Activated naive CD8-positive, alpha-beta T cell treated with anti-CD3 and anti-CD28 coated beads, Interleukin-2, amount 10 ng/mL, durations not matched to agents 7 days and 5 days (primary cell): ENCODE measurements around the gene AKAP10. TPM values are rescaled to one million over a fixed set of nuclear protein-coding genes. Genes with fewer than 3 reads are reported as not detected.
"Not testable (repeated sequence)": the region's sequence is repeated elsewhere in the genome, so short reads cannot be mapped to it uniquely, and the experiment has no call there.

ENCODE experiments used
- ATAC-seq: fragments of 150-1000 bp; cut with Tn5 transposase; one replicate; pipeline ENCODE4 v1.10.0; 2021; ENCODE audit warnings: low read depth, moderate library complexity
- POLR2A ChIA-PET: fragments of 350-600 bp; sonication (Branson Sonifier 250); formaldehyde crosslinking; loops from one replicate; lab custom pipeline; 2021; ENCODE audit warnings: antibody characterized with exemption; lab: Charles Lee
- DNase-seq: peaks from one replicate; pipeline ENCODE4 v3.0.0; 2021
- H3K27ac Mint-ChIP-seq: one replicate; pipeline ENCODE4 v1.8.0; 2022; ENCODE audit warnings: mild to moderate bottlenecking, mixed read lengths
- H3K27me3 Mint-ChIP-seq: one replicate; pipeline ENCODE4 v1.8.0; 2022; ENCODE audit warnings: mild to moderate bottlenecking, moderate library complexity, mixed read lengths
- H3K36me3 Mint-ChIP-seq: one replicate; pipeline ENCODE4 v1.8.0; 2021; ENCODE audit warnings: mild to moderate bottlenecking, mixed read lengths
- H3K4me1 Mint-ChIP-seq: one replicate; pipeline ENCODE4 v1.8.0; 2021; ENCODE audit warnings: mixed read lengths
- H3K4me3 Mint-ChIP-seq: one replicate; pipeline ENCODE4 v1.8.0; 2022; ENCODE audit warnings: mild to moderate bottlenecking, moderate library complexity, mixed read lengths
- H3K9me3 Mint-ChIP-seq: one replicate; pipeline ENCODE4 v1.8.0; 2021; ENCODE audit warnings: mixed read lengths
- total RNA-seq, 2 experiments: library from RNA; stranded (reverse); gene quantifications; one replicate each; pipeline ENCODE4 v1.2.3, GENCODE V29; 2021

AKAP10 gene
- total RNA-seq, 2 experiments from 2014 or later: 48.7 to 55.9 TPM

DNA sequence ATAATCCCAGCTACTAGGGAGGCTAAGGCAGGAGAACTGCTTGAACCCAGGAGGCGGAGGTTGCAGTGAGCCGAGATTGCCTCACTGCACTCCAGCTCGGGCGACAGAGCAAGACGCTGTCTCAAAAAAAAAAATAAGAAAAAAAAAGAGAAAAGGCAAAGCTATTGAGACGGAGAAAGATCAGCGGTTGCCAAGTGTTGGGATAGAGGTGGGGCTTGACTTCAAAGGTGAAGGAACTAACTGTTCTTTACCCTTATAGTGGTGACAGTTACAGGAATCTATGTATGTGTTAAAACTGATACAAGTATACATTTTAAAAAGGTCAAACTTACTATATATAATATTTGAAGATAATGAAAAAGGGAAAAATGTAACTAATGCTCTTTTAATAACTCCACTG lies 22.5 kb downstream of the AKAP10 start:
- no peak for DNase-seq
- H3K9me3 Mint-ChIP-seq: no peaks in the 10 kb centered on the region
- H3K36me3 Mint-ChIP-seq: peaks cover 51% of the 10 kb centered on the region
- H3K27ac Mint-ChIP-seq: no peak overlapping the region
- no peak overlapping the region for H3K4me3 Mint-ChIP-seq
- no peak for ATAC-seq
- POLR2A ChIA-PET: no interaction called here
- peaks cover 25% of the 10 kb centered on the region for H3K4me1 Mint-ChIP-seq
- no peaks in the 10 kb centered on the region for H3K27me3 Mint-ChIP-seq

DNA sequence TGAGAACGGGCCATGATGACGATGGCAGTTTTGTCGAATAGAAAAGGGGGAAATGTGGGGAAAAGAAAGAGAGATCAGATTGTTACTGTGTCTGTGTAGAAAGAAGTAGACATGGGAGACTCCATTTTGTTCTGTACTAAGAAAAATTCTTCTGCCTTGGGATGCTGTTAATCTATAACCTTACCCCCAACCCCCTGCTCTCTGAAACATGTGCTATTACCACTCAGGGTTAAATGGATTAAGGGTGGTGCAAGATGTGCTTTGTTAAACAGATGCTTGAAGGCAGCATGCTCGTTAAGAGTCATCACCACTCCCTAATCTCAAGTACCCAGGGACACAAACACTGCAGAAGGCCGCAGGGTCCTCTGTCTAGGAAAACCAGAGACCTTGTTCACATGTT lies 26.2 kb downstream of the AKAP10 start:
- H3K4me1 Mint-ChIP-seq: peaks cover 23% of the 10 kb centered on the region
- not testable (repeated sequence) for ATAC-seq, H3K4me3 Mint-ChIP-seq

DNA sequence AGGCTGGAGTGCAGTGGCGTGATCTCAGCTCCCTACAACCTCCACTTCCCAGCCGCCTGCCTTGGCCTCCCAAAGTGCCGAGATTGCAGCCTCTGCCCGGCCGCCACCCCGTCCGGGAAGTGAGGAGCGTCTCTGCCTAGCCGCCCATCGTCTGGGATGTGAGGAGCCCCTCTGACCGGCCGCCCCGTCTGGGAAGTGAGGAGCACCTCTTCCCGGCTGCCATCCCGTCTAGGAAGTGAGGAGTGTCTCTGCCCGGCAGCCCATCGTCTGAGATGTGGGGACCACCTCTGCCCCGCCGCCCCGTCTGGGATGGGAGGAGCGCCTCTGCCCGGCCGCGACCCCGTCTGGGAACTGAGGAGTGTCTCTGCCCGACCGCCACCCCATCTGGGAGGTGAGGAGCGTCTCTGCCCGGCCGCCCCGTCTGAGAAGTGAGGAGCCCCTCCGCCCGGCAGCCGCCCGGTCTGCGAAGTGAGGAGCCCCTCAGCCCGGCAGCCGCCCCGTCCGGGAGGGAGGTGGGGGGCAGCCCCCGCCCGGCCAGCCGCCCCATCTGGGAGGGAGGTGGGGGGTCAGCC lies 26.9 kb downstream of the AKAP10 start:
- H3K27ac Mint-ChIP-seq, POLR2A ChIA-PET, H3K27me3 Mint-ChIP-seq, DNase-seq, ATAC-seq, H3K4me3 Mint-ChIP-seq, H3K9me3 Mint-ChIP-seq: not testable (repeated sequence)
- peaks cover 33% of the 10 kb centered on the region for H3K36me3 Mint-ChIP-seq
- peaks cover 19% of the 10 kb centered on the region for H3K4me1 Mint-ChIP-seq

More for the DNA sequence above, 26.2 kb downstream of the AKAP10 start:
- H3K9me3 Mint-ChIP-seq, POLR2A ChIA-PET, H3K27me3 Mint-ChIP-seq, DNase-seq, H3K27ac Mint-ChIP-seq: not testable (repeated sequence)
- peaks cover 39% of the 10 kb centered on the region for H3K36me3 Mint-ChIP-seq

DNA sequence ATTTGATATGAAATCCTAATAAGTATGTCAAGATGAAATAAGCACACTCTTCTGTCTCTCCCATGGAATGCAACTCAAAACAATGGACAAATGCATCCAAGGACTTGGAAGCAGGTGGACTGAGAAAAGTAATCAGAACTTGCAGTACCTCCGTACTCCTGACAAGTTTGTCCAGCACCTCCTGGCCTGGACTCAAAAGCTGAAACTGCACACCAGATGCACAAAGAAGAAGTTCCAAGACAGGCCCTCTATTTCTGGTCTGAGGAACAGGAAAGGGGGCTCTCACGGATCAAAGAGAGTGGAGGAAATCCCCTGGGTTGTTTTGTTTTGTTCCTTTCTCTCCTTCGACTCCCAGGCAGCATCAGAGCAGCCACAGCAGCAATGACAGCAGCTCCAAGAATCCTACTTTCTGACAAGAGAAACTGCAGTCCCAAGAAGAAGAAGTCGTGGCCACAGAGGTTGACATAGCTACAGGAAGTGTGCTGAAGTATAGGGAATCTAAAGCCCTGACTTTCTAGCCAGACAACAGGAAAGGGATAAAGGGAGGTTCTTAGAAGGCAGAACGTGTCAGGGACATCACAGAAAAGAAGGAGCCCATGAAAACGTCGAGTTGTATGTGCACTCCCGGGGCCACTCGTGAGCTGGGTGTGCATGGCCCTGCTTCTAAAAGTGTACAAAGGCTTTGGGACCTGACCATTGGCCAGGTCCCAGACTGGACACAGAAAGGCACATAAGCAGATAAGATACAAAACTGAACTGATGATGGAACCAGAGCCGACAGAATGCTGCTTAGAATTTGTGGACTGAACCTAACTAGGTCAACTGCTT lies 29.3 kb downstream of the AKAP10 start:
- Mint-ChIP-seq H3K4me3 (peak overlapping the region; percentile 20), H3K9me3 (no peaks in the 10 kb centered on the region), H3K36me3 (peaks cover 22% of the 10 kb centered on the region), H3K27ac (peak overlapping the region; percentile 17), H3K27me3 (no peaks in the 10 kb centered on the region), H3K4me1 (peaks cover 25% of the 10 kb centered on the region)
- ATAC-seq: no peak
- DNase-seq: no peak
- POLR2A ChIA-PET: no interaction called here

DNA sequence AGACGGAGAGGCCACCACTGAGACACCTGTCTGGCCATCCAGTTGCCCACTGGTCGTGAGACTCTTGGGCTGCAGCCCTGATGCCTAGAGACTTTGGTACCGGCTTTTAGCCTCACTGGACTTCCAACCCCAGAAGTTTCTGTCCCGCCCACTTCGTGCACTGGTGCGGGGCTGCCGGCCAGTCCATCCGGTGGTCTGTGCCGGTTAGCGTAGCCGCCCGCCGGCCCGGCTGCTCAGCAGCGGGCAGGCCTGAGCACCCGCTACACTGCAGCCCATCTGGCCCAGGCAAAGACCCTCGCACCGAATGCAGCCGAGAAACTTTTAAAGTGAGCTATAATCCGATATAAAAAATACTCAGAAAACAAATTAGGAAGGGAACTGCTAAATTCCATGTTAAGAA lies 30.7 kb downstream of the AKAP10 start:
- Mint-ChIP-seq H3K4me3 (no peak overlapping the region), H3K27ac (no peak overlapping the region), H3K36me3 (peaks cover 16% of the 10 kb centered on the region), H3K27me3 (no peaks in the 10 kb centered on the region), H3K4me1 (peaks cover 22% of the 10 kb centered on the region), H3K9me3 (no peaks in the 10 kb centered on the region)
- POLR2A ChIA-PET: no interaction called here
- no peak for ATAC-seq
- DNase-seq: no peak

DNA sequence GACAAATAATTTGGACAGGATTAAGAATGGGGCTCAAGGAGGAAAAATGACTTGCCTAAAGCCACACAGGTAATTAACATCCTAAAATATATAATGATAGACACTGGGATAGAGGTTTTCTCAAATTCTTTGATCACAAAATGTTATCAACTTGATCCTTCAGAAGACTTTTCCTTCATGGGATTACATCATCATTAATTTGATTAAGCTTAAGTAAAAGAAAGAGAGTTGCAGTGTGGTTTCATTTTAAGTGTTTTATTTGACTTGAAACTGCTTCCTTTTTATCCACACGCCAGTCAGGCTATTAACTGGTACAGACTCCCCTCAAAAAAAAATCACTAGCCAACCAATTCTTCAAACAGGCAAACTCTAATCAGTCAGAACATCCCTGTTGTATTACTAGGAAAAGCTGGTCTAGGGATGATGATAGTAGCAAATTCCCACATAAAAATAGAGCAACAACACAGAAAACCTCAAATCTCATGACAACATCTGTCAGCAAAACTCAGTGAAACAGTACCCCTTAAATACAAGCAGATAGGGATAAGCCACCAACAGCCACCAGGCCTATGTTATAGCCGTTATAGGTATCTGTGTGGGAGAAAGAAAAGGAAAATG lies 32.5 kb downstream of the AKAP10 start:
- no peaks in the 10 kb centered on the region for H3K27me3 Mint-ChIP-seq
- peaks cover 20% of the 10 kb centered on the region for H3K36me3 Mint-ChIP-seq
- POLR2A ChIA-PET: no interaction called here
- H3K4me3 Mint-ChIP-seq: no peak overlapping the region
- ATAC-seq: no peak
- no peak for DNase-seq
- H3K9me3 Mint-ChIP-seq: no peaks in the 10 kb centered on the region
- peak overlapping the region; percentile 30 for H3K27ac Mint-ChIP-seq
- H3K4me1 Mint-ChIP-seq: peaks cover 23% of the 10 kb centered on the region

DNA sequence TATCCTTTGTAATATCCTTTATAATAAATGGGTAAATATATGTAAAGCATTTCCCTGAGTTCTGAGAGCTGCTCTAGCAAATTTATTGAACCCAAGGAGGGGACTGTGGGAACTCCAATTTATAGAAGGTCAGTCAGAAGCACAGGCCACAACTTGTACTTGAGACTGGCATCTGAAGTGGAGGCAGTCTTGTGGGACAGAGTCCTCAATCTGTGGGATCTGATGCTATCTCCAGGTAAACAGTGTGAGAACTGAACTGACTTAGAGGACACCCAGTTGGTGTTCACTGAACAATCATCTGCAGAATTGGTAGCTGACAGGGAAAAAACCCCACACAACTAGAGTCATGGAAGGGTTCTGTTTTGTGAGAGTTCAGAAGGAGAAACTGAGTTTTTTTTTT lies 34.0 kb downstream of the AKAP10 start:
- peaks cover 28% of the 10 kb centered on the region for H3K36me3 Mint-ChIP-seq
- H3K27ac Mint-ChIP-seq: no peak overlapping the region
- ATAC-seq: no peak
- H3K4me1 Mint-ChIP-seq: peaks cover 19% of the 10 kb centered on the region
- DNase-seq: no peak
- POLR2A ChIA-PET: no interaction called here
- H3K27me3 Mint-ChIP-seq: no peaks in the 10 kb centered on the region
- H3K4me3 Mint-ChIP-seq: no peak overlapping the region
- no peaks in the 10 kb centered on the region for H3K9me3 Mint-ChIP-seq

DNA sequence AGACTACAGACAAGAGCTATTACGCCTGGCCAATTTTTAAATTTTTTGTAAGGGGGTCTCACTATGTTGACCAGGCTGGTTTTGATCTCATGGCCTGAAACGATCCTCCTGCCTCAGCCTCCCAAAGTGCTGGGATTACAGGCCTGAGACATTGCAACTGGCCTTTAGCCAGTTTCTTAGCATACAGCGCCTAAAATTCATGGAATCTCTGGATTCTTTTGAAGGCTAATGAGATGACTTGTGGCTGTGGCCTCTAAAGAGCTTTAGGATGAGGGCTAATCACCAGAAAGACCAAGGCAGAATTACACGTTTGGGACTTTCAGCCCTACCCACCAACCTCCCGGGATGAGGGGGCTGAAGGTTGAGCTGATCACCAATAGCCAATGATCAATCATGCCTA lies 34.6 kb downstream of the AKAP10 start:
- POLR2A ChIA-PET: no interaction called here
- H3K27ac Mint-ChIP-seq: no peak overlapping the region
- no peaks in the 10 kb centered on the region for H3K9me3 Mint-ChIP-seq
- DNase-seq (no peak), ATAC-seq (no peak)
- H3K4me1 Mint-ChIP-seq: peaks cover 14% of the 10 kb centered on the region
- no peak overlapping the region for H3K4me3 Mint-ChIP-seq
- H3K36me3 Mint-ChIP-seq: peaks cover 24% of the 10 kb centered on the region
- H3K27me3 Mint-ChIP-seq: no peaks in the 10 kb centered on the region

DNA sequence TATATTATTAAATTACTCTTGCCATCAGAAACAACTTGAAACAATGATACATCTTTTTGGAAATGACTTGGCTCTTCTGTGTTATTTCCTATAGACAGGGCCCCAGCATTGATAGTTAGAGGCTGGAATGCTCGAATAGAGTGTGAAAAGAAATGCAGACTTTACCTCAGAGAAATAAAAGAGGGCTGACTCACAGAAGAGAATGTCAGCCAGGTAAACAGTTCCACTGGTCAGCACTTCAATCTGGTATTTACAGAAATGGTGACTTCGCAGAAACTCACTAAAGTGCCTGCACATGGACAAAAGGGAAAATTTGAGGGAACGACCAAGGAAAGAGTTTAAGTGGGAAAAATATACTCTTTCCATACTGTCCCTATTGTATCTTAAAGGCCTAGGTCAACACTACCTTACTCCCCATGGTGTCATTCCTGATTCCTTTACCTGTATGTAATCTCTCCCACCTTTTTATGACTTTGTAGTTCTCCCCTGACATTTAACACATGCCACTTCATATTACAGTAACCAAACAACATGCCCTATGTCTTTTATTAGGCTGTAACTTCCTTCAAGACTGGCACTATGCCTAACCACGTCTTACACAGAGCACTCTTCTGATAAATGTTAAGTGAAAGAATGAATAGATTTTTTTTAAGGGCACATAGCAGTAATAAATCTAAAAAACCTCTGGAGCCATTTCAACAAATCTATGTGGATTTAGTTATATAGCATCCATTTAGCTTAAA lies 36.7 kb downstream of the AKAP10 start:
- ATAC-seq (no peak), DNase-seq (no peak)
- no peaks in the 10 kb centered on the region for H3K9me3 Mint-ChIP-seq
- peaks cover 27% of the 10 kb centered on the region for H3K36me3 Mint-ChIP-seq
- no peaks in the 10 kb centered on the region for H3K27me3 Mint-ChIP-seq
- H3K27ac Mint-ChIP-seq: peak overlapping the region; percentile 50
- POLR2A ChIA-PET: no interaction called here
- H3K4me1 Mint-ChIP-seq: peaks cover 13% of the 10 kb centered on the region
- H3K4me3 Mint-ChIP-seq: no peak overlapping the region

DNA sequence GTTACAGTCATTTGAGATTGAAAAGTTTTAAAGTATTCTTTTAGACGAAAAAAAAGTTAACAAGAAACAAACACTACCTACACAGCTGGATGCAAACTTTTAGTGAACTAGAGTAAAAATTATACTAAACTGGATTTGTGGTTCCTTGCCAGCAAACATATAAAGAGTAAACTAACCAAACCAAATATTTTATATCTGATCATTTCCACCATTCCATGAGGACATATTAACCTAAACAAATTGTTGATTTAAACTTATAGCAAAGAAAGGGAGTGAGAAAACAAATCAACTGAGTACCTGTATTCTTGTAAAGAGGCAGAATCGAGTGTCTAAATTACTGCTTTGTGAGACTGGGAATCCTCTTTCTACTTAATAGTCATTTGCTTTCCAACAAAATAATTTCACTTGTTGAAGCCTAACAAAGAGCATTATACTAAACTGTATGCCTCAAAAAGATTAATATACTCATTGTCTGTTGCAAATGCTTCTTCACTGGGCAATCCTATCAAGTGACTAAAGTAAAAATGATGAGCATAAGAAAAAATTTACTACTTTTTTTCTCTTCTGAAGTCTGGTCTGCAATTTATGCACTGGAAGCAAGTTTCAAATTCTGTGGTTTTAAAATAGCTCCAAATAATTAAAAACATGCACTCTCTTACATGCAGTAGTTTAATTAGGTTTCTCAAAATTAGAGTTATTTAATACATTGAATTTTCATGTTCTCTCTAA lies 37.5 kb downstream of the AKAP10 start:
- H3K27me3 Mint-ChIP-seq: no peaks in the 10 kb centered on the region
- DNase-seq: no peak
- H3K9me3 Mint-ChIP-seq: no peaks in the 10 kb centered on the region
- POLR2A ChIA-PET: no interaction called here
- H3K27ac Mint-ChIP-seq: no peak overlapping the region
- no peak for ATAC-seq
- H3K36me3 Mint-ChIP-seq: peaks cover 23% of the 10 kb centered on the region
- H3K4me1 Mint-ChIP-seq: peaks cover 9% of the 10 kb centered on the region
- H3K4me3 Mint-ChIP-seq: no peak overlapping the region

DNA sequence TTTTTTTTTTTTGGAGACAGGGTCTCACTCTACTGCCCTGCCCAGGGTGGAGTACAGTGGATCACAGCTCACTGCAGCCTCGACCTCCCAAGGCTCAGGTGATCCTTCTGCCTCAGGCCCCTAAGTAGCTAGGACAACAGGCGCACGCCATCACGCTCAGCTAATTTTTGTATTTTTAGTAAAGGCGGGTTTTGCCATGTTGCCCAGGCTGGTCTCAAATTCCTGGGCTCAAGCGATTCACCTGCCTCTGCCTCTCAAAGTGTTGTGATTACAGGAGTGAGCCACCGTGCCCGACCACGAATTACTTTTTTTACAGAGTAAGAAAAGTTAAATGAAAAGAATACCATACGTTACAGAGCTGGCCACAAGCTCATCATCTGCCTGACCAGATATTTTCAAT lies 38.9 kb downstream of the AKAP10 start:
- Mint-ChIP-seq H3K9me3 (no peaks in the 10 kb centered on the region), H3K27ac (no peak overlapping the region), H3K36me3 (peaks cover 19% of the 10 kb centered on the region), H3K4me3 (no peak overlapping the region), H3K27me3 (no peaks in the 10 kb centered on the region), H3K4me1 (peaks cover 6% of the 10 kb centered on the region)
- ATAC-seq (no peak), DNase-seq (no peak)
- POLR2A ChIA-PET: no interaction called here

DNA sequence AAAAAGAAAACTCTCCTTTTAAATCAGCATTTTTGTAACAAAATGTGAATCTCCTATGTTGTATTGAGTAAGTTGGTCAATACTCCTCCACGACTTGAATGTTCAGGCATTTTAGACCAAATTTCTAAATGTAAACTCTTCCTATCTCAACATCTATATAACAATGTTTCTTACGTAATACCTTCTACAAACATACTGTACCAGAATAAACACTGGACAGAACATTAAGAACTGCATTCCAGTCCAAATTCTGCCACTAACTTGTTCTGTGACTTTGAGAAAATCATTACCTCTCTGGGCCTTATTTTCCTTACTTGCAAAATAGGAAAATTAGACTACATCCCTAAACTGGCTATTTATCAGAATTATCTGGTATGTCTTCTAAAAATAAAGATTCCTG lies 40.1 kb downstream of the AKAP10 start:
- peaks cover 22% of the 10 kb centered on the region for H3K36me3 Mint-ChIP-seq

DNA sequence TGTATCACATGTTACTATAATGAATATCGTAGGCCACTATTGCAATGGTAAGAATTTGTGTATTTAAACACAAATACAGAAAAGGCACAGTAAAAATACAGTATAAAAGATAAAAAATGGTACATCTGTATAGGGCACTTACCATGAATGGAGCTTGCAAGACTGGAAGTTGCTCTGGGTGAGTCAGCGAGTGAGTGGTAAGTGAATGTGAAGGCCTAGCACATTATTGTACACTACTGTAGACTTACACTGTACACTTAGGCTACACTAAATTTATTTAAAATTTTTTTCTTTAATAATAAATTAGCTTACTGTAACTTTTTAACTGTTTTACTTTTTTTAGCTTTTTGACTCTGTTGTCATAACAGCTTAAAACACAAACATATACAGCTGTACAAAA lies 42.5 kb downstream of the AKAP10 start:
- H3K27ac Mint-ChIP-seq: no peak overlapping the region
- no peaks in the 10 kb centered on the region for H3K9me3 Mint-ChIP-seq
- DNase-seq (no peak), ATAC-seq (no peak)
- no peak overlapping the region for H3K4me3 Mint-ChIP-seq
- H3K27me3 Mint-ChIP-seq: no peaks in the 10 kb centered on the region
- peaks cover 20% of the 10 kb centered on the region for H3K36me3 Mint-ChIP-seq
- peaks cover 1% of the 10 kb centered on the region for H3K4me1 Mint-ChIP-seq
- POLR2A ChIA-PET: no interaction called here

More for the DNA sequence above, 40.1 kb downstream of the AKAP10 start:
- ATAC-seq (no peak), DNase-seq (no peak)
- Mint-ChIP-seq H3K9me3 (no peaks in the 10 kb centered on the region), H3K27me3 (no peaks in the 10 kb centered on the region), H3K4me1 (peaks cover 5% of the 10 kb centered on the region), H3K4me3 (no peak overlapping the region), H3K27ac (no peak overlapping the region)
- POLR2A ChIA-PET: interaction anchor here (0.5 kb wide), 1 partner anchor 73 kb away, joined by 3 read pairs; no protein-coding TSS in a partner anchor
